Activated T-cell treated with anti-CD3 and anti-CD28 coated beads, Interleukin-2, amount 50 U/mL, for 24 hours (primary cell): ENCODE measurements around the gene FBXL12.
"Not testable (repeated sequence)": the region's sequence is repeated elsewhere in the genome, so short reads cannot be mapped to it uniquely, and the experiment has no call there.

ENCODE experiments used
- DNase-seq: peaks from one replicate; pipeline ENCODE4 v3.0.0-alpha.2; 2020
- H3K27ac Mint-ChIP-seq: 2 replicates; pipeline ENCODE4 v1.8.0; 2020; ENCODE audit warnings: mild to moderate bottlenecking, mixed read lengths
- H3K27me3 Mint-ChIP-seq: 2 replicates; pipeline ENCODE4 v1.8.0; 2020; ENCODE audit warnings: mixed read lengths
- H3K36me3 Mint-ChIP-seq: 2 replicates; pipeline ENCODE4 v1.8.0; 2020; ENCODE audit warnings: low read depth, mixed read lengths
- H3K4me1 Mint-ChIP-seq: 2 replicates; pipeline ENCODE4 v1.8.0; 2020; ENCODE audit warnings: low read depth, mixed read lengths
- H3K4me3 Mint-ChIP-seq: 2 replicates; pipeline ENCODE4 v1.8.0; 2020; ENCODE audit warnings: mild to moderate bottlenecking, moderate library complexity, mixed read lengths
- H3K9me3 Mint-ChIP-seq: 2 replicates; pipeline ENCODE4 v1.8.0; 2020; ENCODE audit warnings: mixed read lengths

FBXL12 gene

DNA sequence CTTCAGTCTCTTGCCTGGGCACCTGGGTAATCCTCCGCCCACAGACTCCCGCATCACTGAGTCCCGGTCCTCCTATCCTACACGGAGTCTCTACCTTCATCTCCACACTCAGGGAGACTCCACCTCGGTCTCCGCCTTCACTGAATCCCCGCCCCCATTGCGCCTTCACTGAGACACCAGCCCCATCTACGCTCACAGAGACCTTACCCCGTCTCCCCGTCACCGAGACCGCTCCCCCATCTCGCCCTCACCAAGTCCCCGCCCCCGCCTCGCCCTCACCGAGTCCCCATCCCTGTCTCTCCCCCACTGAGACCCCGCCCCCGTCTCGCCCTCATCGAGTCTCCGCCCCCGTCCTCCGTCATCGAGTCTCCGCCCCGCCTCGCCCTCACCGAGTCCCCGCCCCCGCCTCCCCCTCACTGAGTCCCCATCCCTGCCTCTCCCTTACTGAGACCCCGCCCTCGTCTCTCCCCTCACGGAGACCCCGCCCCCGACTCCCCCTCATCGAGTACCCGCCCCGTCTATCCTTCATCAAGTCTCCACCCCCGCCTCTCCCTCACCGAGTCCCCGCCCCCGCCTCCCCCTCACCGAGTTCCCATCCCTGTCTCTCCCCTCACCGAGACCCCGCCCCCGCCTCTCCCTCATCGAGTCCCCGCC, 27.2 kb downstream of the FBXL12 start:
- H3K4me1 Mint-ChIP-seq = peaks cover 27% of the 10 kb centered on the region
- peaks cover 5% of the 10 kb centered on the region for H3K36me3 Mint-ChIP-seq
- peaks cover 6% of the 10 kb centered on the region for H3K9me3 Mint-ChIP-seq
- DNase-seq = peak; percentile 91
- H3K27ac Mint-ChIP-seq = peak overlapping the region; percentile 95
- H3K27me3 Mint-ChIP-seq = no peaks in the 10 kb centered on the region
- peak overlapping the region; percentile 81 for H3K4me3 Mint-ChIP-seq

DNA sequence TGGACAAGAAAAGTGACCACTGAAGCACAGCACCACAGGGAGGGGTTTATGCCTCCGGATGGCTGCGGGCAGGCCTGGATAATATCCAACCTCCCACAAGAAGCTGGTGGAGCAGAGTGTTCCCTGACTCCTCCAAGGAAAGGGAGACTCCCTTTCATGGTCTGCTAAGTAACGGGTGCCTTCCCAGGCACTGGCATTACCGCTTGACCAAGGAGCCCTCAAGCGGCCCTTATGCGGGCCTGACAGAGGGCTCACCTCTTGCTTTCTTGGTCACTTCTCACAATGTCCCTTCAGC, 27.9 kb downstream of the FBXL12 start:
- Mint-ChIP-seq H3K4me3 (peak overlapping the region; percentile 81), H3K4me1 (peaks cover 24% of the 10 kb centered on the region)
- H3K27me3 Mint-ChIP-seq, DNase-seq, H3K36me3 Mint-ChIP-seq, H3K9me3 Mint-ChIP-seq, H3K27ac Mint-ChIP-seq: not testable (repeated sequence)

DNA sequence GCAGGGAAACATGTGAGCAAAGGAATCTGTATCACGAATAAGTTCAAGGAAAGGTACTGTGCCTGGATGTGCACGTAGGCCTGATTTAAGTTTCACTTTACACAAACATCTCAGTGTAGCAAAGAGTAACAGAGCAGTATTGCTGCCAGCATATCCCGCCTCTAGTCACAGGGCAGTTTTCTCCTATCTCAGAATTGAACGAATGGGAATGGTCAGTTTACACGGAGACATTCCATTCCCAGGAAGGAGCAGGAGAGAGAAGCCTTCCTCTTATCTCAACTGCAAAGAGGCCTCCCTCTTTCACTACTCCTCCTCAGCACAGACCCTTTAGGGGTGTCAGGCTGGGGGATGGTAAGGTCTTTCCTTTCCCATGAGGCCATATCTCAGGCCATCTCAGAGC, 29.3 kb downstream of the FBXL12 start:
- H3K36me3 Mint-ChIP-seq, H3K9me3 Mint-ChIP-seq, H3K4me3 Mint-ChIP-seq, H3K27ac Mint-ChIP-seq, H3K27me3 Mint-ChIP-seq, DNase-seq: not testable (repeated sequence)
- peaks cover 32% of the 10 kb centered on the region for H3K4me1 Mint-ChIP-seq

DNA sequence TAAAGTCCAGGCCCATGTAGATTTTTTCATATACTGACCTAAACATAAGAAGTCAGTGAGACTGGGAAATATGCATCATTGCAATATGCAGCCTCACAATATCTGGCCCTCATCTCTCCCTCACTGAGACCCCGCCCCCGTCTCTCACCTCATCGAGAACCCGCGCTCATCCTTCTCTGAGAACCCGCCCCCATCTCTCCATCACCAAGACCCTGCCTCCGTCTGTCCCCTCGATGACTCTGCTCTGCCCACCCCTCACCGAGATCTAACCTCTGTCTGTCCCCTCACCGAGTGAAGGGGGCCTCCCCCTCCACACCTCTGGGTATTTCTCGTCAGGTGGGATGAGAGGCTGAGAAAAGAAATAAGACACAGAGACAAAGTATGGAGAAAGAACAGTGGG, 29.8 kb downstream of the FBXL12 start:
- DNase-seq = no peak
- Mint-ChIP-seq H3K27ac (no peak overlapping the region), H3K27me3 (no peaks in the 10 kb centered on the region), H3K4me3 (no peak overlapping the region), H3K9me3 (peaks cover 6% of the 10 kb centered on the region), H3K36me3 (peaks cover 7% of the 10 kb centered on the region), H3K4me1 (peaks cover 37% of the 10 kb centered on the region)

DNA sequence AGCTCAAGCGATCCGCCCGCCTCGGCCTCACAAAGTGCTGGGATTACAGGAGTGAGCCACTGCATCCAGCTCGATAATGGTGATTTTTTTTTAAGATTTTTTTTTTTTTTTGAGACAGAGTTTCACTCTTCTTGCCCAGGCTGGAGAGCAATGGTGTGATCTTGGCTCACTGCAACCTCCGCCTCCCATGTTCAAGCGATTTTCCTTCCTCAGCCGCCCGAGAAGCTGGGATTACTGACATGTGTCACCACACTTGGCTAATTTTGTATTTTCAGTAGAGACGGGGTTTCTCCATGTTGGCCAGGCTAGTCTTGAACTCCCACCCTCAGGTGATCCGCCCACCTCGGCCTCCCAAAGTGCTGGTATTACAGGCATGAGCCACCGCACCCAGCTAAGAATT, 30.3 kb downstream of the FBXL12 start:
- not testable (repeated sequence) for H3K9me3 Mint-ChIP-seq, H3K4me3 Mint-ChIP-seq, H3K27me3 Mint-ChIP-seq, H3K27ac Mint-ChIP-seq, H3K36me3 Mint-ChIP-seq, DNase-seq
- peaks cover 39% of the 10 kb centered on the region for H3K4me1 Mint-ChIP-seq

DNA sequence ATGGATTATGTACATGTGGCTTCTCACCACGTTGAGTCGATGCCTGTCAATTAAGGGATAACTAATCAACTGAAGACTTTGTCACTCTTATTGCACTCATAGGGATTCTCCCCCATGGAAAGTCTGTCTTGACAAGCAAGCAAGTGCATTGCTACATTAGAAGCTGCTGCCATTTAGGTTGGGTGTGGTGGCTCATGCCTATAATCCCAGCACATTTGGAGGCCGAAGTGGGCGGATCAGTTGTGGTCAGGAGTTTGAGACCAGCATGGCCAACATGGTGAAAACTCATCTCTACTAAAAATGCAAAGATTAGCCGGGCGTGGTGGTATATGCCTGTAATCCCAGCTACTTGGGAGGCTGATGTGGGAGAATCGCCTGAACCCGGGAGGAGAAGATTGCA, 32.1 kb downstream of the FBXL12 start:
- Mint-ChIP-seq H3K27me3 (no peaks in the 10 kb centered on the region), H3K4me3 (peak overlapping the region; percentile 43), H3K9me3 (no peaks in the 10 kb centered on the region), H3K4me1 (peaks cover 38% of the 10 kb centered on the region), H3K36me3 (peaks cover 2% of the 10 kb centered on the region), H3K27ac (peak overlapping the region; percentile 37)
- DNase-seq = no peak

DNA sequence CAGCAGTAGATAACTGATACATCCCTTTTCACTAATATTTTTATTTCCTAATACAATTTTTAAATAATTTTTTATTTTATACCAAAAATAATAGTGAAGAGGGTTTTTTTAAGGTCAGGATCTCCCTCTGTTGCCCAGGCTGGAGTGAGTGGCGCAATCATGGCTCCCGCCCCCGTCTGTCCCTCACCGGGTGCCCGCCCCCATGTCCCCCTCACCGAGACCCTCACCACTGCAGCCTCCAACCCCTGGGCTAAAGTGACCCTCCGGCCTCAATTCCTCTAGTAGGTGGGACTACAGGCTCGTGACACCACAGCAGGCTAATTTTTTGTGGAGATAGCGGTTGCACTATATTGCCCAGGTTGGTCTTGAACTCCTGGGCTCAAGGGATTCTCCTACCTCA, 32.5 kb downstream of the FBXL12 start:
- Mint-ChIP-seq H3K27me3 (no peaks in the 10 kb centered on the region), H3K36me3 (peaks cover 2% of the 10 kb centered on the region), H3K4me1 (peaks cover 35% of the 10 kb centered on the region), H3K4me3 (peak overlapping the region; percentile 89), H3K9me3 (no peaks in the 10 kb centered on the region), H3K27ac (peak overlapping the region; percentile 92)
- DNase-seq = no peak

DNA sequence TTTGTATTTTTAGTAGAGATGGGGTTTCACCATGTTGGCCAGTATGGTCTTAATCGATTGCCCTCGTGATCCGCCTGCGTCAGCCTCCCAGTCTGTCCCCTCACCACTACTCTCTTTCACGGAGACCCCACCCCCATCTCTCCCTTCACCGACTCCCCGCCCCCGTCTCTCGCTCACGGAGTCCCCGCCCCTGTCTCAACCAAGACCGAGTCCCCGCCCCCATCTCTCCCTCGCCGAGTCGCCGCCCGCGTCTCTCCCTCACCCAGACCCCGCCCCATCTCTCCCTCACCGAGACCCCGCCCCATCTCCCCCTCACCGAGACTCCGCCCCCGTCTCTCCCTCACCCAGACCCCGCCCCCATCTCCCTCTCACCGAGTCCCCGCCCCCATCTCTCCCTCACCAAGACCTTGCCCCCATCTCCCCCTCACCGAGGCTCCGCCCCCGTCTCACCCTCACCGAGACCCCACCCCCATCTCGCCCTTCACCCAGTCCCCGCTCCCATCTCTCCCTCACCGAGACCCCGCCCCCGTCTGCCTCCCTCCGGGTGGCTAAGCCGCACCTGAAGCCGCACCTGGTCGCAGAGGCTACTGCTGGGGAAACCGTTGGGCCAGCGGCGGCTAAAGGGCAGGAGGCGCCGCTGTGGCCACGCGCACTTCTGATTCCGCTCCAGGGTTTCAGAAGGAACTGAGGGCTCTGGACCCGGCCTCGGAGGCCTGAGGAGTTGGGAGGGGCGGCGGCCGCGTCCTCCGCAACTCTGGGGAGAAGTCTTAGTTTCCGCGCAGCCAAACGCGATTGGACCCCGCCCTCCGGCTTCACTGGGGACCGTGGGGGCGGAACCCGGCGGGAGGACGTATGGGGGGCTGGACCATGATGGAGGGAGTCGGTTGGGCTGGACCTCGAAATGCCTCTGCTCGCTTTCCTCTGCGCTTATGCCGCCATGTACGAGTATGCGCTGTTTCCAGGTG, 33.2 kb downstream of the FBXL12 start:
- H3K27ac Mint-ChIP-seq = peak overlapping the region; percentile 94
- H3K9me3 Mint-ChIP-seq = no peaks in the 10 kb centered on the region

DNA sequence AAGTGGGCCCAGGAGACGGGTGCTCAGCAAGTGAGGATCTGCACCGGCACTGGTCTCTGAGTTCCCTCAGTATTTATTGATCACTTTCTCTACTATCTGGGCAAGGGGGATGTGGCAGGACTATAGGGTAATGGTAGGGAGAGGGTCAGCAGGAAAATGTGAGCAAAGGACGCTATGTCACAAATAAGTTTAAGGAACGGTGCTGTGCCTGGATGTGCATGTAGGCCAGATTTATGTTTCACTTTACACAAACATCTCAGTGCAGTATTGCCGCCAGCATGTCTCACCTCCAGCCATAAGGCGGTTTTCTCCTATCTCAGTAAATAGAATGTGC, 34.7 kb downstream of the FBXL12 start:
- peak overlapping the region; percentile 94 for H3K27ac Mint-ChIP-seq
- H3K27me3 Mint-ChIP-seq, H3K9me3 Mint-ChIP-seq, H3K36me3 Mint-ChIP-seq, DNase-seq: not testable (repeated sequence)
- peak overlapping the region; percentile 89 for H3K4me3 Mint-ChIP-seq
- peaks cover 24% of the 10 kb centered on the region for H3K4me1 Mint-ChIP-seq

More for the DNA sequence above, 33.2 kb downstream of the FBXL12 start:
- peaks cover 2% of the 10 kb centered on the region for H3K36me3 Mint-ChIP-seq
- H3K4me3 Mint-ChIP-seq = peak overlapping the region; percentile 89
- DNase-seq = peak; percentile 94
- peaks cover 30% of the 10 kb centered on the region for H3K4me1 Mint-ChIP-seq
- no peaks in the 10 kb centered on the region for H3K27me3 Mint-ChIP-seq

DNA sequence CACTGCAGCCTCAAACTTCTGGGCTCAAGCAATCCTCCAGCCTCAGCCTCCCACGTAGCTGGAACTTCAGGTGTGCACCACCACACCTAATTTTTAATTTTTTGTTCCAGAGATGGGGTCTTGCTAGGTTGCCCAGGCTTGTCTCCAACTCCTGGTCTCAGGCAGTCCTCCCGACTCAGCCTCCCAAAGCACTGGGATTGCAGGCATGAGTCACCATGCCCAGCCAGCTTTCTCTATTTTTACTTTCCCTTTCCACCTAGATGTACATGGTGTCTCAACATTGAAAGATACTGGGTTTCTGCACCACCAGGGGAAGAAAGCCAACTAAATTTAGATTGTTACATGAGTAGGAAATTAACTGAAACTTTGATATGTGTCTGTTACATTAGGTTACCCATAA, 36.5 kb downstream of the FBXL12 start:
- Mint-ChIP-seq H3K27me3 (no peaks in the 10 kb centered on the region), H3K36me3 (peaks cover 8% of the 10 kb centered on the region), H3K4me1 (peaks cover 24% of the 10 kb centered on the region), H3K27ac (no peak overlapping the region), H3K4me3 (no peak overlapping the region), H3K9me3 (peaks cover 4% of the 10 kb centered on the region)
- DNase-seq = no peak

DNA sequence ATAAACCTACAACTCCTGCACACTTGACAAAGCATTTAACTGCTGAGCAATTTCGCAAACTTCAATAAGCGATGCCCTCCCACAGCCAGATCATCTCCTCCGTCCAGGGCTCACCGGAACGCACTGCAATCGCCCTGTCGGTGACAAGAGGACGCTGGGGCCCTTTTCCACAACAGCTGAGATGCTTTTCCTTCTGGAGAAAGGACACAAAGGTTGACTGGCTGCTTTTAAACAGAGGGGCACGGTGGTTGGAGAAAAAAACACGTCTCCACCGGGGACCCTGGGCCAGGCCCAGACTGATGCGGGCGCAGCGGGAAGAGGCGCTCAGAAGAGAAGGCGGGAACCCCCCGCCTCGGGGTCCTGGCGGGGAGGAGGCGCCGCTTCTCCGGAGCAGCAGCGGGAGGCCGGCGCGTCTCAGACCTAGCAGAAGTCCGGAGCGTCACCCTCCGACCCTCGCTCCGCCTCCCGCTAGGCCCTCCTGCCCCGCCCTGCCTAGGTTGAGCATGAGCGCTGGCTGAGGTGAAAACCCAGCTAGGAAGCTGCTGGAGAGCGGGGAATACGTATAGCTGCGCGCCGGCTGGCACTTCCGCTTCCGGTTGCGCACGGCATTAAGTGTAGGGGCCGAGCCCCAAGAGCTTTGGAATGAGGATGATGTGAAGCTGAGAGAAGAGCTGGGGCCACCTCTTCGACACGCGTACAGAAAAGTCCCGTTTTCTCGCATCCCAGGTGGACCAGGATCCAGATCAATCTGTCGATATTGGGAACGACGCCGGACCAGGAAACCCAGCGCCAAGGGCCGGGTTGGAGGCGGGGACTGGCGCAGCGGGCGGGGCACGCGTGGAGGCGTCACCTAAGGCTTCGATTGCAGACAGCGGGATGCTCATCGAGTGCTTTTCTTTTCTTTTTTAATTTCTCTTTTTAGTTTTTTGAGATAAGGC, 50.4 kb downstream of the FBXL12 start, which contains the start of gene ZNF846:
Gene ZNF846, minus strand, starts transcription at position 564 of the 938 bp plus-strand sequence. CDS start 3,788 bp downstream, outside the sequence.
- peak; percentile 96 for DNase-seq
- Mint-ChIP-seq H3K4me3 (peak within 1 kb of the TSS; percentile 92), H3K27me3 (no peaks in the 10 kb centered on the region), H3K36me3 (peaks cover 32% of the 10 kb centered on the region), H3K9me3 (peaks cover 11% of the 10 kb centered on the region), H3K4me1 (peaks cover 10% of the 10 kb centered on the region), H3K27ac (peak within 1 kb of the TSS; percentile 99)
